HUES64 (cell line): Measurements from ENCODE around the gene SLC44A3.
A peak's percentile ranks its signal among the peaks of the same experiment; 100 is the strongest.

ENCODE experiments used
- H3K27ac ChIP-seq: 2 replicates; pipeline ENCODE4 v1.7.0; 2013; ENCODE audit warnings: low read depth, low read length, inconsistent platforms
- H3K27me3 ChIP-seq: 2 replicates; pipeline ENCODE4 v1.6.1; 2013; ENCODE audit warnings: mild to moderate bottlenecking, low read length; ENCODE audit not compliant: insufficient read depth
- H3K36me3 ChIP-seq: 2 replicates; pipeline ENCODE4 v1.6.1; 2013; ENCODE audit warnings: mild to moderate bottlenecking, low read length; ENCODE audit not compliant: insufficient read depth
- H3K4me1 ChIP-seq: 2 replicates; pipeline ENCODE4 v1.6.1; 2013; ENCODE audit warnings: mild to moderate bottlenecking, low read length, moderate library complexity; ENCODE audit not compliant: insufficient read depth
- H3K4me3 ChIP-seq: 2 replicates; pipeline ENCODE4 v1.5.1; 2013; ENCODE audit warnings: mild to moderate bottlenecking, low read length, moderate library complexity
- H3K9ac ChIP-seq: 2 replicates; pipeline ENCODE4 v1.6.1; 2013; ENCODE audit warnings: mild to moderate bottlenecking, low read depth, low read length
- H3K9me3 ChIP-seq: 2 replicates; pipeline ENCODE4 v1.6.1; 2013; ENCODE audit warnings: low read depth, low read length; ENCODE audit not compliant: insufficient read depth
- WGBS: fragments of 150-250, 120-280 bp; methylation state at CpG from one replicate; pipeline ENCODE4 v1.1.7; 2013; ENCODE audit warnings: missing lambda C conversion rate; 5-methylcytosine and 5-hydroxymethylcytosine counted together

The SLC44A3 gene

DNA sequence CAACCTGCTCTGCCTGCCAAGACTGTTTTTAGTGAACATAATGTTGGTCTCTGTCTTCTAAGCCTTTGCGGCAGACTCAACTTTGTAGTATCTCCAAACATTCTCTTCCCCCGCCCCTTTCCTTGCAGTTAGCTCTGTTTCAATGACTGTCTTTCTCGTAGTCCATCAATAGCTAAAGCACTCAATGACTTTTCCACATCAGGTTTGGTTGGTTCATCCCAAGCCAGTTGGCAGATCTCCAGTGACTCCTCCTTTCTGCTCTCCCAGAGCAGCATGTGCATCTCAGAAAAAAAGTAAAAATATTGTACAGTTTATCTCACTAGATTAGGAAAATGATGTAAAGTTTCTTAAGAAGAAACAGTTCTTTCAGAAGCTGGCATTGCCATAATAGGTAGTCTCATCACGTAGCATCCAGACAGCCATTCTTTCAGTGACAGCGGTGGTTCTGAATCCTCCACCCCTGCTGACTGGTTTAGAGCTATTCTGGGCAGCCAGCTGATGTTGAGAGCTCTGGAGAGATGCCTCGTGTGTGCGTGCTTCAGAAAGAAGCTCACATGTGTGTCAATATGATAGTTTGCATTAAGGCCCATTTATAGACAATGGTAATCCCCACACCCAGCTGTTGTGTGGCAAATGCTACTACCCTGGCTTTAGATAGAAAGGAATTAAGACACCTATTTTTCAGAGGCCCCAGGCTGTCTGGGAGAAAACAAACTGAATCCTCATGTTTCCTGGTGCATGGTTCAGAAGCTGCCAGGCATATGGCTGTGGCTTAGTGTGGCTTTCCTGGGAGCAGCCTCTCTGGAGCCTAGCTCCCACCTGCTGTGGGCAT is 53.6 kb downstream of the SLC44A3 start:
- no peak overlapping the region for H3K27ac ChIP-seq
- H3K4me3 ChIP-seq, result no peak overlapping the region
- no peaks in the 10 kb centered on the region for H3K36me3 ChIP-seq
- H3K9me3 ChIP-seq, result no peaks in the 10 kb centered on the region
- H3K4me1 ChIP-seq, result peaks cover 9% of the 10 kb centered on the region
- 92% methylated on average over 7 of the region's 7 CpGs for WGBS
- no peak overlapping the region for H3K9ac ChIP-seq
- H3K27me3 ChIP-seq, result no peaks in the 10 kb centered on the region

DNA sequence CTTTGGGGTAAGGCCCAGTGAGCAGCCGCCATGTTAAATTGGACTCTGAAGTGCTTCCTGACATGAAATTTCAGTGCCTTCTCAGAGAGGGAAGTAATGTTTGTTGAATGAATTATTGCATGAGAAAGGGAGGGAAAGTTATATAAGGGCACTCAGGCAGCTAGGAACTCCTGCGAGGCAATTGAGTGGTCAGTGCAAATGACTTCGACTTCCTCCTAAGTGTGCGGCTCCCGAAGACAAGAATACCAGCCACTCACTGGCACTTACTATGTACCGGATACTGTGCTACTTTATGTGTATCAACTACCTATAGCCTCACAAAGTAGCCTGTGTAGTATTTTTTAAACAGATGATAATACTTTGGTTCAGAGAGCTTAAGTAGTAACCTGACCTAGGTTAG is 54.3 kb downstream of the SLC44A3 start:
- no peaks in the 10 kb centered on the region for H3K36me3 ChIP-seq
- H3K27ac ChIP-seq, result no peak overlapping the region
- peaks cover 2% of the 10 kb centered on the region; the same call in 1 of the 2 replicates for H3K4me1 ChIP-seq
- over 99% methylated on average over 6 of the region's 6 CpGs for WGBS
- no peaks in the 10 kb centered on the region for H3K9me3 ChIP-seq
- no peak overlapping the region for H3K9ac ChIP-seq
- no peaks in the 10 kb centered on the region for H3K27me3 ChIP-seq
- H3K4me3 ChIP-seq, result no peak overlapping the region

DNA sequence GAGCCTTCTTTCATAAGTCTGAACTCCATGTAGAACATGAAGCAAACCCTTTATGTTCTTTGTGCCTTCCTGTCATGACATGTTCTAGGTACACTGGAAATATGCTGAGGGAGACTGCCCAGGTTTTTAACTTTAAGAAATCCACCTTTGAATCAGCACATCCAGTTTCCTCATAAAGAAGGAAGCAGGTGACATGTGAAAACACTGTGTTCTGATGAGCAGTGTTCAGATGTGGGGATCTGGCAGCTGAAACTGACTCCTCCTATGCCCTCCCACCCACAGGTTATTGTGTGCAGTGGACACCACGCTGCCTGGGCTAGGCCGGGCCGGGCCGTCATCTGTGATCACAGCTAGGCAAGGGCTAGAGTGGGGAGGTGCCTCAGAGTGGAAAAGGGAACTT is 55.6 kb downstream of the SLC44A3 start:
- Histone ChIP-seq H3K9ac (no peak overlapping the region), H3K27ac (no peak overlapping the region), H3K36me3 (no peaks in the 10 kb centered on the region), H3K27me3 (no peaks in the 10 kb centered on the region), H3K4me1 (no peaks in the 10 kb centered on the region), H3K4me3 (no peak overlapping the region), H3K9me3 (no peaks in the 10 kb centered on the region)
- WGBS, result 95% methylated on average over 4 of the region's 4 CpGs

DNA sequence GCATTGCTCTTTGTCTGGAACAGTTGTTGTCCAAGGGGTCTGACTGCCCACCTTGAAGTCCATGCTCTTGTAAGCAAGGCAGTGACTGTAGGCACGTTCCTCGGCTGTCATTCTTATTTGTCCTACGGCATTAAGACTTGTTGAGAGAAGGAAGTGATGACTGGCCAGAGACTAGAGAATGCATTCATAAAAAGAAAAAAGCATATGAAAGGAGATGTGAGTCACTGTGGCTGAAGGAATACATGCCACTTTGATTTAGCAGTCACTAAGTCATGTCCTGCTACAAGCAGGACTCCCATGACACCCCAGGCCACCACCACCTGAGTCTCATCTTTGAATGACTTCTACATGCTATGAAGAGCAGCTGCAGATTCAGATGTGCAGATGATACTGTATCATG is 56.2 kb downstream of the SLC44A3 start:
- Histone ChIP-seq H3K27me3 (no peaks in the 10 kb centered on the region), H3K27ac (no peak overlapping the region)
- WGBS, result 88% methylated on average over 3 of the region's 3 CpGs

DNA sequence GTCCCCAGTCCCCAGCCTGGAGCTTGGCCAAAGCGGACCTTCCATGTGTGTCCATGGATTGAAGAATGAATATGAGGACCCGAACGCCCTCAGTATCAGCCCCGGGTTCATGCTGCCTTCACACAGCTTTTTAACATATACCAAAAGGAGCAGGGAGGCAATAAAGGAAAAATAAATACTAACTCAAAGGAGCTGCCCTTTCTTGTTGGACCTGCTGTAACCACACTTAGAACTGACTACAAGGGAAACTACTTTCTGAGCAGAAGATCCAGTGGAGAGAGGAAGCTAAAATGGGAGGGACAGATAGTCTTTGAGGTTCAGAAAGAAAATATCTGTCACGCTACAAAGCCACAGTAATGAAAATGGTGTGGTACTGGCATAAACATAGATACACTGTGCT is 58.2 kb downstream of the SLC44A3 start:
- Histone ChIP-seq H3K4me1 (peaks cover 2% of the 10 kb centered on the region; the same call in 1 of the 2 replicates), H3K9me3 (no peaks in the 10 kb centered on the region), H3K9ac (no peak overlapping the region), H3K27ac (no peak overlapping the region), H3K27me3 (no peaks in the 10 kb centered on the region), H3K36me3 (no peaks in the 10 kb centered on the region), H3K4me3 (no peak overlapping the region)
- WGBS, result 84% methylated on average over 5 of the region's 5 CpGs

More for the DNA sequence above, 56.2 kb downstream of the SLC44A3 start:
- no peaks in the 10 kb centered on the region for H3K36me3 ChIP-seq
- H3K4me1 ChIP-seq, result no peaks in the 10 kb centered on the region
- no peak overlapping the region for H3K9ac ChIP-seq
- no peak overlapping the region for H3K4me3 ChIP-seq
- no peaks in the 10 kb centered on the region for H3K9me3 ChIP-seq

DNA sequence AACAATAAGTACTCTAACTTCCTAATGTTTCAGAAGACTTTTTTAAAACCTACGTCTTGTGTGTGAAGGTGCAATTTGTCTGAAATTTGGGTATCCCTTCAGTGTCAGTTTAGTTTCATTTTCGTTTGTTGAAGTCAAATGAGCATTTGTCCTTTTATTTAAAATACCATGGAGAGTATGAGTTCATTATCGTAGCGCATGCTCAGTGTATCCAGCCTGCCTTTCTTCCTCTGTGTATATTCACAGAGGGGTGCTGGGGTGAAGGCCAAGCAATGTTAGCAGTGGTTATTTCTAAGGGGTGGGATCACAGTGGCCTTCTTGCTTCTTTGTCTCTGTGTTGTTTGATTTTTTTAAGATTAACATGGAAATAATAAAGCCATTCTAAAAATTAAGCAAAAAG is 63.5 kb downstream of the SLC44A3 start:
- H3K27ac ChIP-seq, result no peak overlapping the region
- H3K4me1 ChIP-seq, result peaks cover 37% of the 10 kb centered on the region
- no peaks in the 10 kb centered on the region for H3K27me3 ChIP-seq
- no peak overlapping the region for H3K9ac ChIP-seq
- no peaks in the 10 kb centered on the region for H3K9me3 ChIP-seq
- H3K4me3 ChIP-seq, result no peak overlapping the region
- WGBS, result 73% methylated on average over 4 of the region's 4 CpGs
- no peaks in the 10 kb centered on the region for H3K36me3 ChIP-seq

DNA sequence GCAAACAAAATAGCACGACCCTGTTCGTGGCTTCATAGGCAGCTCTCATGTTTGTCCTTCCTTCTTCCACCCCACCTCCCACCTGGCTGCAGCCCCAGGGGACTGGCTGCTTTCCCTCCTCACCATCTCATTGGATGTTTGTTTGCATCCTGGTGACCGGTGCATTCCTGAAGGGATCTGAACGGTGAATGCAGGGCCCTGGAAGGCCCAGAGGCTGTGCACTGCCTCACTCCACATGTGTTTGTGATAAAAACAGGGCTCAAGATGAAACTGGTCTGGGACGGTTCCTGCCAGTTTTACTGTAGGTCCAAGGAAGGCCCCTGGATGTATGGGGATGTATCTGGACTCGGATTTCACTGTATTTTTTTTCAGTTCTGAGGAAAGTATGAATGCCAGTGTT is 63.9 kb downstream of the SLC44A3 start:
- Histone ChIP-seq H3K27ac (peak overlapping the region; percentile 71), H3K9ac (peak overlapping the region; percentile 16; the same call in 1 of the 2 replicates), H3K4me3 (no peak overlapping the region), H3K36me3 (no peaks in the 10 kb centered on the region), H3K9me3 (no peaks in the 10 kb centered on the region), H3K4me1 (peaks cover 40% of the 10 kb centered on the region), H3K27me3 (no peaks in the 10 kb centered on the region)
- 23% methylated on average over 6 of the region's 6 CpGs for WGBS

DNA sequence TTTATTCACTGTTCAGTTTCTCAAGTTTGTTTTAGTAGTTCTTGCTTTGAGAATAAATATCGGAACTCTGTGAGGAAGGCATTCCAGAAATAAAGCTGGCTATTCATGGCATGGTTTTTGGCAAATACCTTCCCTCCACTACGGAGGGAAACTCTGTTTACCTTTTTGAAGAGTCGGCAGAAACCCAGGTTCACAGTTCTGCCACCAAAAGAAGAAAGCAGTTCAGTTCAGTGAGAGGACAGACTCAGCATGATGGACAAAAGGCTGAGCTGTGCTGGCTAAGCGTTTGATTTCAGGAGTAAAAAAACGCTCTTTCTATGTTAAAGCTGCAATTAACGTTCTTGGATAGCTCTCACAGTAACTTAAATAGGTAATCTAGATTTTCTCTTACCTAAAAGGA is 64.3 kb downstream of the SLC44A3 start:
- no peaks in the 10 kb centered on the region for H3K9me3 ChIP-seq
- no peak overlapping the region for H3K4me3 ChIP-seq
- peak overlapping the region; percentile 71 for H3K27ac ChIP-seq
- H3K27me3 ChIP-seq, result no peaks in the 10 kb centered on the region
- no peaks in the 10 kb centered on the region for H3K36me3 ChIP-seq
- 81% methylated on average over 6 of the region's 6 CpGs for WGBS
- peaks cover 43% of the 10 kb centered on the region for H3K4me1 ChIP-seq
- peak overlapping the region; percentile 16; the same call in 1 of the 2 replicates for H3K9ac ChIP-seq

DNA sequence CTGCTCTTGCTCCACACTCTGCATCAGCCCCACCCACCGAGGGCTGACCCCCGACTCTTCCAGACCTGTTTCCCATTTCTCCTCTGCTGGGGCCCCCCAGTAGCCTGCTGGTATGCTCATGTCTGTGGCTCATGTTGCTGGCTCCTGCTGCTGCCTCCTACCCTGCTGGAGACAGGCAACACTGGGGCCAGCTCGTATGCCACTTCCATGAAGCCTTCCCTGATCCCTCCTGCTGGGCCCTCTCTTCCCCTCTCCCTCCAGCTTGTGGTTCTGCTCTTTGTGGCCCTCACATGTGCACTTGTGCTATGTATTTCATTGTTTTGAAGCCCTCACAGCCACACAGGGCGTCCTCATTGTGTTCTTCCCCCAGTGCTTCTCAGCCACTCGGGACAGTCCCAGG is 66.2 kb downstream of the SLC44A3 start:
- 66% methylated on average over 5 of the region's 5 CpGs for WGBS
- Histone ChIP-seq H3K4me1 (peaks cover 43% of the 10 kb centered on the region), H3K27me3 (no peaks in the 10 kb centered on the region), H3K4me3 (no peak overlapping the region), H3K36me3 (no peaks in the 10 kb centered on the region), H3K9me3 (no peaks in the 10 kb centered on the region), H3K9ac (no peak overlapping the region), H3K27ac (no peak overlapping the region)

DNA sequence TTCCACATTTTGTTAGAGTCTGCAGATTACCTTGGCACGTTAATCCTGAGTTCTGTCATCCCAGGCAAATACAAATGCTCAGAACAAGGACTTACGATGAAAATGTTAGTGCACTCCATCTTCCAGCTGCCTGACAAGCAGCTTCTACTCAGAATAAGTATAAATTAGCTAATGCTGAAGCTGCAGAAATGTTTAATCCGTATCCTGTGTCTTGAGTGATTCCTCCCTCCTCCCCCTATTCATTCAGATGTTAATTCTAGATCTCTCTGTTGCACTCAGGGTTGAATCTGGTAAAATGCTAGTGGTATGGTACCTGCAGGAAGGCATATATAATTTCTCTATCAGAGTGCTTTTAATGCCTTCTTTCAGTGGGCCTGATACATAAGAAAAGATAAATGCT is 66.9 kb downstream of the SLC44A3 start:
- Histone ChIP-seq H3K27ac (no peak overlapping the region), H3K9ac (no peak overlapping the region), H3K4me1 (peaks cover 43% of the 10 kb centered on the region), H3K27me3 (no peaks in the 10 kb centered on the region), H3K4me3 (no peak overlapping the region), H3K9me3 (no peaks in the 10 kb centered on the region), H3K36me3 (no peaks in the 10 kb centered on the region)
- WGBS, result 79% methylated on average over 2 of the region's 3 CpGs

DNA sequence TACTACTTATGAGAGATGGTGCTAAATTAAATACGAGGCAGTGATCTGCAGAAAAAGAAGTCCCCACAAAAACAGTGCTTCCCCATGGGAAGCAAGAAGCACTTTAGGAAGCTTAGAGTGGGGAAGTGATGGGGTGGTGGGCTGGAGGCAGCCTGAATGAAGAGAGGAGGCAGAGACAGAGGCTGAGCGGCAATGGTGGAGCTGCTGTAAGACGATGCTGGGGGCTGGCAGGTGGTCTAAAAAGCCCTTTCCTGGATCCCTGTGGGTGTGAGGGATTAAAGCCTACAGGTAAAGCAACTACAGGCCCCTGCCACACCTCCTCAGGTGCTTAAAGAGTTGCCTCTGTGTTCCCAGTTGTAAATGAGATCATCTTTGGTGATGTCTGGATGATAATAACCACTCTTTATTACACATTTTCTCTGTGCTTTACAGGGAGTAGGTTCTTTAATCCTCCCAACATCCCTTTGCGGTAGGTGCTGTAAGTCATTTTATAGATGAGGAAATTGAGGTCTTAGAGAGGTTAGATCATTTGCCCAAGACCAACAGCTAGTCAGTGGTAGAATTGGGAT is 67.5 kb downstream of the SLC44A3 start:
- Histone ChIP-seq H3K4me1 (peaks cover 43% of the 10 kb centered on the region), H3K9me3 (no peaks in the 10 kb centered on the region), H3K36me3 (peaks cover 2% of the 10 kb centered on the region), H3K27me3 (no peaks in the 10 kb centered on the region), H3K4me3 (no peak overlapping the region), H3K9ac (no peak overlapping the region), H3K27ac (no peak overlapping the region; the same call in 1 of the 2 replicates)
- WGBS, result 52% methylated on average over 4 of the region's 4 CpGs
